ENCODE data around the gene UNC5C.
"Not testable (repeated sequence)": the region's sequence is repeated elsewhere in the genome, so short reads cannot be mapped to it uniquely, and the experiment has no call there.

UNC5C gene

GRCh38 chr4:95141361-95141760 lies 407.4 kb downstream of the UNC5C start:
- Histone ChIP-seq H3K36me3 (ENCODE audit: insufficient read depth, low read length) (no peaks in the 10 kb centered on the region), H3K27ac (ENCODE audit: low read depth, low read length, poor library complexity, severe bottlenecking) (no peak overlapping the region), H3K9me3 (ENCODE audit: low read length) (no peaks in the 10 kb centered on the region), H3K79me2 (ENCODE audit: insufficient read depth, low read length) (no peaks in the 10 kb centered on the region), H2AFZ (ENCODE audit: low read length) (no peak overlapping the region), H3K4me3 (ENCODE audit: low read depth, low read length, poor library complexity, severe bottlenecking) (no peak overlapping the region), H3K9me2 (ENCODE audit: low read depth, low read length) (no peaks in the 10 kb centered on the region), H3K4me1 (ENCODE audit: insufficient read depth, low read length, severe bottlenecking) (no peaks in the 10 kb centered on the region), H3F3A (ENCODE audit: insufficient read depth, low read length) (no peaks in the 10 kb centered on the region), H4K20me1 (ENCODE audit: insufficient read depth, low read length) (no peaks in the 10 kb centered on the region), H3K27me3 (ENCODE audit: insufficient read depth, low read length) (no peaks in the 10 kb centered on the region), H3K4me2 (ENCODE audit: low read length) (no peak overlapping the region), H3K9ac (ENCODE audit: low read length) (no peak overlapping the region)
- TF ChIP-seq, protein P1, sequence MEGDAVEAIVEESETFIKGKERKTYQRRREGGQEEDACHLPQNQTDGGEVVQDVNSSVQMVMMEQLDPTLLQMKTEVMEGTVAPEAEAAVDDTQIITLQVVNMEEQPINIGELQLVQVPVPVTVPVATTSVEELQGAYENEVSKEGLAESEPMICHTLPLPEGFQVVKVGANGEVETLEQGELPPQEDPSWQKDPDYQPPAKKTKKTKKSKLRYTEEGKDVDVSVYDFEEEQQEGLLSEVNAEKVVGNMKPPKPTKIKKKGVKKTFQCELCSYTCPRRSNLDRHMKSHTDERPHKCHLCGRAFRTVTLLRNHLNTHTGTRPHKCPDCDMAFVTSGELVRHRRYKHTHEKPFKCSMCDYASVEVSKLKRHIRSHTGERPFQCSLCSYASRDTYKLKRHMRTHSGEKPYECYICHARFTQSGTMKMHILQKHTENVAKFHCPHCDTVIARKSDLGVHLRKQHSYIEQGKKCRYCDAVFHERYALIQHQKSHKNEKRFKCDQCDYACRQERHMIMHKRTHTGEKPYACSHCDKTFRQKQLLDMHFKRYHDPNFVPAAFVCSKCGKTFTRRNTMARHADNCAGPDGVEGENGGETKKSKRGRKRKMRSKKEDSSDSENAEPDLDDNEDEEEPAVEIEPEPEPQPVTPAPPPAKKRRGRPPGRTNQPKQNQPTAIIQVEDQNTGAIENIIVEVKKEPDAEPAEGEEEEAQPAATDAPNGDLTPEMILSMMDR (IDR thresholded peaks at IDR 0.05; ENCODE audit: low read length): no peak
- TF ChIP-seq EZH2 (IDR thresholded peaks at IDR 0.05; ENCODE audit: borderline replicate concordance, low read length): no peak

GRCh38 chr4:95139424-95139823 lies 409.3 kb downstream of the UNC5C start:
- not testable (repeated sequence) for H3F3A ChIP-seq (ENCODE audit: insufficient read depth, low read length); H3K27me3 ChIP-seq (ENCODE audit: insufficient read depth, low read length); H4K20me1 ChIP-seq (ENCODE audit: insufficient read depth, low read length); H3K36me3 ChIP-seq (ENCODE audit: insufficient read depth, low read length); H3K4me2 ChIP-seq (ENCODE audit: low read length); H3K9ac ChIP-seq (ENCODE audit: low read length); H3K4me1 ChIP-seq (ENCODE audit: insufficient read depth, low read length, severe bottlenecking); H3K27ac ChIP-seq (ENCODE audit: low read depth, low read length, poor library complexity, severe bottlenecking); H2AFZ ChIP-seq (ENCODE audit: low read length); H3K9me2 ChIP-seq (ENCODE audit: low read depth, low read length); H3K4me3 ChIP-seq (ENCODE audit: low read depth, low read length, poor library complexity, severe bottlenecking); H3K79me2 ChIP-seq (ENCODE audit: insufficient read depth, low read length); H3K9me3 ChIP-seq (ENCODE audit: low read length)

DNA sequence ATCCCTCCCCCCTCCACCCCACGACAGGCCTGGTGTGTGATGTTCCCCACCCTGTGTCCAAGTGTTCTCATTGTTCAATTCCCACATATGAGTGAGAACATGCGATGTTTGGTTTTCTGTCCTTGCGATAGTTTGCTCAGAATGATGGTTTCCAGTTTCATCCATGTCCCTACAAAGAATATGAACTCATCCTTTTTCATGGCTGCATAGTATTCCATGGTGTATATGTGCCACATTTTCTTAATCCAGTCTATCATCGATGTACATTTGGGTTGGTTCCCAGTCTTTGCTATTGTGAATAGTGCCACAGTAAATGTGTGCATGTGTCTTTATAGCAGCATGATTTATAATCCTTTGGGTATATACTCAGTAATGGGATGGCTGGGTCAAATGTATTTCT lies 414.8 kb downstream of the UNC5C start:
- H2AFZ ChIP-seq (ENCODE audit: low read length); H3K4me1 ChIP-seq (ENCODE audit: insufficient read depth, low read length, severe bottlenecking); H3K9me2 ChIP-seq (ENCODE audit: low read depth, low read length); H4K20me1 ChIP-seq (ENCODE audit: insufficient read depth, low read length); H3K27ac ChIP-seq (ENCODE audit: low read depth, low read length, poor library complexity, severe bottlenecking); H3K36me3 ChIP-seq (ENCODE audit: insufficient read depth, low read length); H3K79me2 ChIP-seq (ENCODE audit: insufficient read depth, low read length); H3K4me3 ChIP-seq (ENCODE audit: low read depth, low read length, poor library complexity, severe bottlenecking); H3F3A ChIP-seq (ENCODE audit: insufficient read depth, low read length); H3K4me2 ChIP-seq (ENCODE audit: low read length); H3K9me3 ChIP-seq (ENCODE audit: low read length); H3K27me3 ChIP-seq (ENCODE audit: insufficient read depth, low read length); H3K9ac ChIP-seq (ENCODE audit: low read length): not testable (repeated sequence)

GRCh38 chr4:95129821-95130311 lies 418.9 kb downstream of the UNC5C start:
- Histone ChIP-seq H3K79me2 (ENCODE audit: insufficient read depth, low read length) (no peaks in the 10 kb centered on the region), H3K9me3 (ENCODE audit: low read length) (no peaks in the 10 kb centered on the region), H3K27me3 (ENCODE audit: insufficient read depth, low read length) (no peaks in the 10 kb centered on the region), H3F3A (ENCODE audit: insufficient read depth, low read length) (no peaks in the 10 kb centered on the region), H3K4me1 (ENCODE audit: insufficient read depth, low read length, severe bottlenecking) (no peaks in the 10 kb centered on the region), H3K4me3 (ENCODE audit: low read depth, low read length, poor library complexity, severe bottlenecking) (no peak overlapping the region), H3K9ac (ENCODE audit: low read length) (no peak overlapping the region), H4K20me1 (ENCODE audit: insufficient read depth, low read length) (no peaks in the 10 kb centered on the region), H3K4me2 (ENCODE audit: low read length) (no peak overlapping the region), H3K9me2 (ENCODE audit: low read depth, low read length) (no peaks in the 10 kb centered on the region), H3K36me3 (ENCODE audit: insufficient read depth, low read length) (no peaks in the 10 kb centered on the region), H3K27ac (ENCODE audit: low read depth, low read length, poor library complexity, severe bottlenecking) (no peak overlapping the region), H2AFZ (ENCODE audit: low read length) (no peak overlapping the region)
- TF ChIP-seq, protein P1 (IDR thresholded peaks at IDR 0.05; ENCODE audit: low read length): no peak
- TF ChIP-seq EZH2 (IDR thresholded peaks at IDR 0.05; ENCODE audit: borderline replicate concordance, low read length): no peak
